HepG2 (cell line): ENCODE data around the gene LSM12. TPM values are rescaled to one million over a fixed set of nuclear protein-coding genes. Genes with fewer than 3 reads are reported as not detected.

ENCODE experiments used
- BCLAF1 ChIP-seq: fragments of 450-650 bp; IDR thresholded peaks from 2 replicates; pipeline ENCODE4 v1.6.1; 2017; ENCODE audit warnings: mild to moderate bottlenecking
- FOXA3 ChIP-seq: IDR thresholded peaks from 2 replicates; pipeline ENCODE4 v1.6.1; 2016; ENCODE audit warnings: missing genetic modification reagents, missing compliant biosample characterization
- HMG20A ChIP-seq: IDR thresholded peaks from 2 replicates; pipeline ENCODE4 v1.6.1; 2016; ENCODE audit warnings: borderline replicate concordance
- KLF11 ChIP-seq: IDR thresholded peaks from 2 replicates; pipeline ENCODE4 v1.6.1; 2016; ENCODE audit warnings: missing compliant biosample characterization
- MAFG ChIP-seq: sonication (generic); formaldehyde crosslinking; IDR thresholded peaks from 2 replicates; pipeline ENCODE4 v1.5.1; 2020; ENCODE audit warnings: mild to moderate bottlenecking, missing genetic modification reagents
- MED1 ChIP-seq: sonication (generic); formaldehyde crosslinking; IDR thresholded peaks from 2 replicates; pipeline ENCODE4 v1.4.0; 2020; ENCODE audit warnings: missing genetic modification reagents
- SETDB1 ChIP-seq: sonication (generic); formaldehyde crosslinking; IDR thresholded peaks from 2 replicates; pipeline ENCODE4 v1.5.1; 2020; ENCODE audit warnings: missing genetic modification reagents, mild to moderate bottlenecking, borderline replicate concordance
- SRSF1 ChIP-seq: fragments of 200-400 bp; formaldehyde crosslinking; optimal IDR thresholded peaks from 2 replicates; pipeline ENCODE3; 2017; ENCODE audit warnings: mild to moderate bottlenecking, low read depth, low read length, moderate library complexity
- STAG1 ChIP-seq: sonication (generic); formaldehyde crosslinking; IDR thresholded peaks from 2 replicates; pipeline ENCODE4 v1.4.0; 2020; ENCODE audit warnings: missing genetic modification reagents
- STAT5B ChIP-seq: sonication (generic); formaldehyde crosslinking; IDR thresholded peaks from 2 replicates; pipeline ENCODE4 v1.4.0; 2020; ENCODE audit warnings: missing genetic modification reagents
- THAP11 ChIP-seq: IDR thresholded peaks from 2 replicates; pipeline ENCODE4 v1.6.1; 2016; ENCODE audit warnings: missing biosample characterization, missing genetic modification reagents
- ZIK1 ChIP-seq: sonication (generic); formaldehyde crosslinking; IDR thresholded peaks from 2 replicates; pipeline ENCODE4 v1.5.0; 2020; ENCODE audit warnings: mild to moderate bottlenecking, low read depth, missing genetic modification reagents, borderline replicate concordance
- ZNF232 ChIP-seq: sonication (generic); formaldehyde crosslinking; IDR thresholded peaks from 2 replicates; pipeline ENCODE4 v1.4.0; 2020; ENCODE audit warnings: missing genetic modification reagents, borderline replicate concordance
- ZNF343 ChIP-seq: sonication (generic); formaldehyde crosslinking; IDR thresholded peaks from 2 replicates; pipeline ENCODE4 v1.4.0; 2020; ENCODE audit warnings: mild to moderate bottlenecking, missing genetic modification reagents
- ZNF562 ChIP-seq: sonication (generic); formaldehyde crosslinking; IDR thresholded peaks from 2 replicates; pipeline ENCODE4 v1.8.0; 2022; ENCODE audit warnings: missing genetic modification reagents, borderline replicate concordance
- ZNF749 ChIP-seq: sonication (generic); formaldehyde crosslinking; IDR thresholded peaks from 2 replicates; pipeline ENCODE4 v1.8.0; 2022; ENCODE audit warnings: mild to moderate bottlenecking, missing genetic modification reagents, moderate library complexity, borderline replicate concordance
- polyA plus RNA-seq, 8 experiments: library from polyadenylated mRNA; depleted of rRNA in 3 of 8; stranded (reverse) in 7 of 8; unstranded in 1 of 8; fragments of >200 nt; fragmentation: Illumina TruSeq in 4 of 8; extraction: Trizol in 4 of 8; gene quantifications; 2 replicates each; pipeline versions ENCODE4 v1.2.1 to v1.2.3, GENCODE V29; 2011 to 2016; ENCODE audit warnings: low read depth in 4 of 8, missing spikeins in 1 of 8, mixed read lengths in 1 of 8; ENCODE audit not compliant: insufficient read depth in 1 of 8
- total RNA-seq, 5 experiments: library from RNA; depleted of rRNA; stranded (reverse); fragments of >200 nt; fragmentation: Illumina TruSeq; extraction: Trizol; gene quantifications; 2 replicates each; pipeline ENCODE4 v1.2.3, GENCODE V29; 2016; ENCODE audit warnings: low read depth in 1 of 5
- TF ChIP-seq, protein P1 (sequence below): sonication (generic); formaldehyde crosslinking; IDR thresholded peaks from 2 replicates; pipeline ENCODE4; 2020; ENCODE audit warnings: missing genetic modification reagents, mild to moderate bottlenecking, borderline replicate concordance
- TF ChIP-seq, protein P2 (sequence below): sonication (generic); formaldehyde crosslinking; IDR thresholded peaks from 2 replicates; pipeline ENCODE4 v1.8.0; 2023; ENCODE audit warnings: mild to moderate bottlenecking, missing genetic modification reagents

The LSM12 gene
- total and polyA plus RNA-seq, 2 of the 13 experiments (the other 11 are each of a cell fraction or from before 2014, with no cell fraction given) = 52.8 to 55.7 TPM

GRCh38 chr17:44002141-44002848, 64.2 kb downstream of the LSM12 start (continued):
- TF ChIP-seq BCLAF1 (no peak), MED1 (CRISPR knock-in tag) (peak; percentile 98), MAFG (CRISPR knock-in tag) (no peak), FOXA3 (peak; percentile 91), ZNF232 (CRISPR knock-in tag) (0 out of 2 replicates have a peak, but pooled peaks have one; percentile 45), STAT5B (no peak), SETDB1 (no peak), ZIK1 (CRISPR knock-in tag) (no peak), ZNF343 (no peak), KLF11 (CRISPR knock-in tag) (peak; percentile 37; the same call in 1 of the 2 replicates), ZNF749 (CRISPR knock-in tag) (no peak; the same call in 1 of the 2 replicates), SRSF1 (no peak), STAG1 (no peak), HMG20A (CRISPR knock-in tag) (peak; percentile 69; the same call in 1 of the 2 replicates), ZNF562 (CRISPR knock-in tag) (no peak), THAP11 (CRISPR knock-in tag) (peak; percentile 84)
- TF ChIP-seq, protein P1, sequence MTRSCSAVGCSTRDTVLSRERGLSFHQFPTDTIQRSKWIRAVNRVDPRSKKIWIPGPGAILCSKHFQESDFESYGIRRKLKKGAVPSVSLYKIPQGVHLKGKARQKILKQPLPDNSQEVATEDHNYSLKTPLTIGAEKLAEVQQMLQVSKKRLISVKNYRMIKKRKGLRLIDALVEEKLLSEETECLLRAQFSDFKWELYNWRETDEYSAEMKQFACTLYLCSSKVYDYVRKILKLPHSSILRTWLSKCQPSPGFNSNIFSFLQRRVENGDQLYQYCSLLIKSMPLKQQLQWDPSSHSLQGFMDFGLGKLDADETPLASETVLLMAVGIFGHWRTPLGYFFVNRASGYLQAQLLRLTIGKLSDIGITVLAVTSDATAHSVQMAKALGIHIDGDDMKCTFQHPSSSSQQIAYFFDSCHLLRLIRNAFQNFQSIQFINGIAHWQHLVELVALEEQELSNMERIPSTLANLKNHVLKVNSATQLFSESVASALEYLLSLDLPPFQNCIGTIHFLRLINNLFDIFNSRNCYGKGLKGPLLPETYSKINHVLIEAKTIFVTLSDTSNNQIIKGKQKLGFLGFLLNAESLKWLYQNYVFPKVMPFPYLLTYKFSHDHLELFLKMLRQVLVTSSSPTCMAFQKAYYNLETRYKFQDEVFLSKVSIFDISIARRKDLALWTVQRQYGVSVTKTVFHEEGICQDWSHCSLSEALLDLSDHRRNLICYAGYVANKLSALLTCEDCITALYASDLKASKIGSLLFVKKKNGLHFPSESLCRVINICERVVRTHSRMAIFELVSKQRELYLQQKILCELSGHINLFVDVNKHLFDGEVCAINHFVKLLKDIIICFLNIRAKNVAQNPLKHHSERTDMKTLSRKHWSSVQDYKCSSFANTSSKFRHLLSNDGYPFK (CRISPR knock-in tag) = peak; percentile 59
- TF ChIP-seq, protein P2, sequence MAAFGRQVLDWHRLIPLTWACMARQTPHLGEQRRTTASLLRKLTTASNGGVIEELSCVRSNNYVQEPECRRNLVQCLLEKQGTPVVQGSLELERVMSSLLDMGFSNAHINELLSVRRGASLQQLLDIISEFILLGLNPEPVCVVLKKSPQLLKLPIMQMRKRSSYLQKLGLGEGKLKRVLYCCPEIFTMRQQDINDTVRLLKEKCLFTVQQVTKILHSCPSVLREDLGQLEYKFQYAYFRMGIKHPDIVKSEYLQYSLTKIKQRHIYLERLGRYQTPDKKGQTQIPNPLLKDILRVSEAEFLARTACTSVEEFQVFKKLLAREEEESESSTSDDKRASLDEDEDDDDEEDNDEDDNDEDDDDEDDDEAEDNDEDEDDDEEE (CRISPR knock-in tag) = no peak; the same call in 1 of the 2 replicates
